Activated CD8-positive, alpha-beta T cell treated with anti-CD3 and anti-CD28 coated beads for 36 hours (primary cell): ENCODE results near the gene FLAD1. TPM values are rescaled to one million over a fixed set of nuclear protein-coding genes. Genes with fewer than 3 reads are reported as not detected.

Experiments used
- ATAC-seq: fragments of 200-7000 bp; cut with Tn5 transposase; one replicate; pipeline ENCODE4 v1.10.0; 2021; ENCODE audit warnings: mild to moderate bottlenecking, moderate library complexity
- CTCF ChIA-PET: fragments of 350-600 bp; sonication (Branson Sonifier 250); formaldehyde crosslinking; loops from one replicate; lab custom pipeline; 2021; ENCODE audit warnings: antibody characterized with exemption; lab: Charles Lee
- POLR2A ChIA-PET: fragments of 350-600 bp; sonication (Branson Sonifier 250); formaldehyde crosslinking; loops from one replicate; lab custom pipeline; 2021; ENCODE audit warnings: antibody characterized with exemption; lab: Charles Lee
- DNase-seq: peaks from one replicate; pipeline ENCODE4 v3.0.0-alpha.2; 2020
- H3K27ac Mint-ChIP-seq: one replicate; pipeline ENCODE4 v1.8.0; 2021; ENCODE audit warnings: mild to moderate bottlenecking, mixed read lengths
- H3K27me3 Mint-ChIP-seq: one replicate; pipeline ENCODE4 v1.8.0; 2021; ENCODE audit warnings: mixed read lengths
- H3K36me3 Mint-ChIP-seq: one replicate; pipeline ENCODE4 v1.8.0; 2021; ENCODE audit warnings: low read depth, mixed read lengths
- H3K4me1 Mint-ChIP-seq: one replicate; pipeline ENCODE4 v1.8.0; 2021; ENCODE audit warnings: low read depth, mixed read lengths
- H3K4me3 Mint-ChIP-seq: one replicate; pipeline ENCODE4 v1.8.0; 2021; ENCODE audit warnings: mild to moderate bottlenecking, moderate library complexity, mixed read lengths
- H3K9me3 Mint-ChIP-seq: one replicate; pipeline ENCODE4 v1.8.0; 2021; ENCODE audit warnings: mixed read lengths
- intact Hi-C: fragments of 100-400 bp; cut with micrococcal nuclease; formaldehyde crosslinking; loops from one replicate; pipeline ENCODE4 v1.10.0; 2022
- total RNA-seq, 2 experiments: library from RNA; stranded (reverse); gene quantifications; one replicate each; pipeline ENCODE4 v1.2.3, GENCODE V29; 2021
- TF ChIP-seq, protein P1 (sequence below): fragments of 200-600 bp; IDR thresholded peaks from one replicate; pipeline ENCODE4 v1.8.0; 2022; ENCODE audit warnings: antibody characterized with exemption, mild to moderate bottlenecking

The FLAD1 gene
- total RNA-seq, 2 experiments from 2014 or later, result 31.5 to 32.9 TPM

DNA sequence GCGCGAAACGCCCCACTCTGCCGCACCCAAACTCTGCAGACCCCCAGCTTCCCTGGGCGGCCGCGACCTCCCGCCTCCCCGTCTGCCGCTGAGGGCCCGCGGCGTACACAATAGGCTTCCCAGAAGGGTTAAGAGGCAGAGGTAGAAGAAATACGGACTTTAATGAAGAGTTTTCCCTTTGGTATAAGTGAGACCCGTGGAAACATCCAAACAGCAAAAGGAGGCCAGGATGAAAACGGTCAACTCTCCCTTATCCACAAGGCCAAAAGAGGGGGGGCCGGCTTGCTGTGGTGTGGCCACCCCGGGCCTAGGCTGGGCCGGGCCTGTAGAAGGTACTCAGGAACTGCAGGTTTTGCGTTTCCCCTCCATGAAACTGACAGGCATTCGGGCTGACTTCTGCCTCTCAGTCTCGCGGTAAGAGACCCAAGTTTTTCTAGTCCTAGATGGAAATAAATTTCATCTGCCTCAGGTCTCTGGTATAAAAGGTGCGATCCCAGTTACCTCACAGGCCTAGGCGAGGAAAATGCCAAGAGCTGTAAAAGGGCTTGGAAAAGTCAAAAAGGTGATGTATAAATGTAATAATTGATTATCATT lies 20.9 kb upstream of the FLAD1 start:
- peak overlapping the region; percentile 94 for H3K27ac Mint-ChIP-seq
- H3K4me1 Mint-ChIP-seq, result peaks cover 28% of the 10 kb centered on the region
- ChIA-PET CTCF (interaction anchor here (1.1 to 2.4 kb wide), 17 partner anchors 9 to 123 kb away, joined by 3 to 30 read pairs (median 7); partner anchors contain the start of genes ADAM15, CKS1B, FLAD1 and PMVK), POLR2A (interaction anchor here (0.6 to 3.7 kb wide), 7 partner anchors 10 to 55 kb away, joined by 3 to 55 read pairs (median 7); partner anchors contain the start of genes CKS1B, PMVK and SHC1)
- peak overlapping the region; percentile 90 for H3K4me3 Mint-ChIP-seq
- H3K27me3 Mint-ChIP-seq, result no peaks in the 10 kb centered on the region
- H3K36me3 Mint-ChIP-seq, result peaks cover 37% of the 10 kb centered on the region
- ATAC-seq (peak; percentile 11), DNase-seq (peak; percentile 40)
- TF ChIP-seq, protein P1, sequence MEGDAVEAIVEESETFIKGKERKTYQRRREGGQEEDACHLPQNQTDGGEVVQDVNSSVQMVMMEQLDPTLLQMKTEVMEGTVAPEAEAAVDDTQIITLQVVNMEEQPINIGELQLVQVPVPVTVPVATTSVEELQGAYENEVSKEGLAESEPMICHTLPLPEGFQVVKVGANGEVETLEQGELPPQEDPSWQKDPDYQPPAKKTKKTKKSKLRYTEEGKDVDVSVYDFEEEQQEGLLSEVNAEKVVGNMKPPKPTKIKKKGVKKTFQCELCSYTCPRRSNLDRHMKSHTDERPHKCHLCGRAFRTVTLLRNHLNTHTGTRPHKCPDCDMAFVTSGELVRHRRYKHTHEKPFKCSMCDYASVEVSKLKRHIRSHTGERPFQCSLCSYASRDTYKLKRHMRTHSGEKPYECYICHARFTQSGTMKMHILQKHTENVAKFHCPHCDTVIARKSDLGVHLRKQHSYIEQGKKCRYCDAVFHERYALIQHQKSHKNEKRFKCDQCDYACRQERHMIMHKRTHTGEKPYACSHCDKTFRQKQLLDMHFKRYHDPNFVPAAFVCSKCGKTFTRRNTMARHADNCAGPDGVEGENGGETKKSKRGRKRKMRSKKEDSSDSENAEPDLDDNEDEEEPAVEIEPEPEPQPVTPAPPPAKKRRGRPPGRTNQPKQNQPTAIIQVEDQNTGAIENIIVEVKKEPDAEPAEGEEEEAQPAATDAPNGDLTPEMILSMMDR, result no peak
- no peaks in the 10 kb centered on the region for H3K9me3 Mint-ChIP-seq
- intact Hi-C loops, result loop anchor here (5.0 kb wide), 1 partner anchor 35 kb away; no protein-coding TSS in a partner anchor

DNA sequence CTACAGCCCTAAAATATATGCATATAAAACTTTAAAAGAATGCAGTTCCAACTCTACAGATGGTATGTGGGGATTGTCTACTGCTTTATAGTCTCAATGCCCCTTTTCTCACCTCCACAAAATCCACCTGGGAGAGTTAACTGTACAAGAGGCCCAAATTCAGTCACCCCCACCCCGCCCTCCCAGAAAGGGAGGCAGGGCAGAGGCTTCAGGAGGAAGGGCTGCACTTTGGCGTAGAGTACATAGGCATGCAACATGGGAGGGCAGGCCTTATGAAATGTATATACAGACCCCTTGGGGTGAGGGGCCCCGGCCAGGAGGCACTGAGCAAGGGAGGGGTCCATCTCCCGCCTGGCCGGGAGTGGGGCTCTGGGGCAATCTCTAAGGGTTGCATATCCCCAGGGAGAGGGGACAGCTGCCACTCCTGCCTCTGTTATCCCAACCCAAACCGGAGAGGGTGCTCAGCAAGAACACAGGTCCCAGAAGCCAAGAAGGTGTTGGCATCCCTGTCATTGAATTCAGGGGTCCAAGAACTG lies 20.3 kb upstream of the FLAD1 start:
- Mint-ChIP-seq H3K4me1 (peaks cover 26% of the 10 kb centered on the region), H3K9me3 (no peaks in the 10 kb centered on the region), H3K27me3 (no peaks in the 10 kb centered on the region), H3K4me3 (peak overlapping the region; percentile 90), H3K36me3 (peaks cover 39% of the 10 kb centered on the region), H3K27ac (peak overlapping the region; percentile 94)
- DNase-seq, result no peak
- no peak for ATAC-seq
- intact Hi-C loops, result loop anchor here (5.0 kb wide), 1 partner anchor 34 kb away; no protein-coding TSS in a partner anchor
- POLR2A ChIA-PET, result interaction anchor here (0.6 to 3.7 kb wide), 3 partner anchors 10 to 22 kb away, joined by 3 to 55 read pairs (median 13); partner anchors contain the start of genes CKS1B and SHC1
- CTCF ChIA-PET, result interaction anchor here (1.4 to 2.4 kb wide), 7 partner anchors 8 to 55 kb away, joined by 3 to 30 read pairs (median 7); partner anchors contain the start of genes FLAD1 and SHC1
- TF ChIP-seq, protein P1, result no peak

DNA sequence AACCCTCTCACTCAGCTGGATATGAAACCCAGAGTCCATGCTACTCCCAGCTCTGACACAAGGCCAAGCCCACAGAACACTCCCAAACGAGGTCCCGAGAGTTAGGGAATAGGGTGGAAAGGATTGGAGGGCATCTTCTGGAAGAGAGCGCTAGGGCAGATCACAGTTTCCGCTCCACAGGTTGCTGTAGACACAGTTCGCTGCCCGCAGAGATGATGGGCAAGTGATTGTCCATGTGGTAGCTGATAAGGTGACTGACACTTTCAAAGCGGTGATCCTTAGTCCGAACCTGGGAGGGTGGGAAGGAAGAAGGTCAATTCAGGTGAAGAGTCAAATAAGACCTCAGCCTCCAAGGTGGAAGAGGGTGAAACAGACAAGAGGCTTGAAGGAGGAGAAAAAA lies 19.5 kb upstream of the FLAD1 start:
- H3K27ac Mint-ChIP-seq, result peak overlapping the region; percentile 56
- no peaks in the 10 kb centered on the region for H3K27me3 Mint-ChIP-seq
- peaks cover 40% of the 10 kb centered on the region for H3K36me3 Mint-ChIP-seq
- CTCF ChIA-PET, result interaction anchor here (0.6 to 2.3 kb wide), 4 partner anchors 10 to 96 kb away, joined by 3 to 10 read pairs (median 3); partner anchors contain the start of gene ADAM15
- intact Hi-C loops, result loop anchor here (5.0 kb wide), 1 partner anchor 34 kb away; no protein-coding TSS in a partner anchor
- no peak overlapping the region for H3K4me3 Mint-ChIP-seq
- POLR2A ChIA-PET, result interaction anchor here (0.6 to 3.7 kb wide), 6 partner anchors 9 to 98 kb away, joined by 3 to 55 read pairs (median 4); partner anchors contain the start of genes CKS1B and SHC1
- H3K4me1 Mint-ChIP-seq, result peaks cover 26% of the 10 kb centered on the region
- ATAC-seq (no peak), DNase-seq (no peak)
- TF ChIP-seq, protein P1, result no peak
- no peaks in the 10 kb centered on the region for H3K9me3 Mint-ChIP-seq

DNA sequence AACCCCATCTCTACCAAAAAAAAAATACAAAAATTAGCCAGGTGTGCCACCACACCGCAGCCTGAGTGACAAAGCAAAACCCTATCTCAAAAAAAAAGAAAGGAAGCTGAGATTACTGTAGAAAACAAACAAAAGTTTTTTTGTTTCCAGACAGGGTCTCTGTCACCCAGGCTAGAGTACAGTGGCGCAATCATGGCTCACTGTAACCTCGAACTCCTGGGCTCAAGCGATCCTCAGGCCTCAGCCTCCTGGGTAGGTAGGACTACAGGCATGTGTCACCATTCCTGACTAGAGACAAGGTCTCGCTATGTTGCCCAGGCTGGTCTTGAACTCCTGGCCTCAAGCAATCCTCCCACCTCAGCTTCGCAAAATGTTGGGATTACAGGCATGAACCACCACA lies 18.8 kb upstream of the FLAD1 start:
- Mint-ChIP-seq H3K36me3 (peaks cover 39% of the 10 kb centered on the region), H3K27ac (peak overlapping the region; percentile 57), H3K27me3 (no peaks in the 10 kb centered on the region), H3K4me3 (no peak overlapping the region), H3K4me1 (peaks cover 26% of the 10 kb centered on the region), H3K9me3 (no peaks in the 10 kb centered on the region)
- intact Hi-C loops, result loop anchor here (5.0 kb wide), 1 partner anchor 33 kb away; no protein-coding TSS in a partner anchor
- no peak for DNase-seq
- POLR2A ChIA-PET, result interaction anchor here (0.6 to 1.6 kb wide), 6 partner anchors 8 to 98 kb away, joined by 3 to 5 read pairs (median 4); partner anchors contain the start of genes CKS1B and PBXIP1
- ATAC-seq, result no peak
- CTCF ChIA-PET, result interaction anchor here (1.0 to 2.3 kb wide), 5 partner anchors 9 to 95 kb away, joined by 3 to 10 read pairs (median 4); partner anchors contain the start of gene ADAM15
- TF ChIP-seq, protein P1, result no peak
